GM21390 (cell line): Measurements from ENCODE around the gene ENPP3.

Source experiments
- ATAC-seq: cut with Tn5 transposase; IDR thresholded peaks from one replicate; pipeline ENCODE4 v1.9.1; 2021; ENCODE audit not compliant: unreplicated experiment

ENPP3 gene

DNA sequence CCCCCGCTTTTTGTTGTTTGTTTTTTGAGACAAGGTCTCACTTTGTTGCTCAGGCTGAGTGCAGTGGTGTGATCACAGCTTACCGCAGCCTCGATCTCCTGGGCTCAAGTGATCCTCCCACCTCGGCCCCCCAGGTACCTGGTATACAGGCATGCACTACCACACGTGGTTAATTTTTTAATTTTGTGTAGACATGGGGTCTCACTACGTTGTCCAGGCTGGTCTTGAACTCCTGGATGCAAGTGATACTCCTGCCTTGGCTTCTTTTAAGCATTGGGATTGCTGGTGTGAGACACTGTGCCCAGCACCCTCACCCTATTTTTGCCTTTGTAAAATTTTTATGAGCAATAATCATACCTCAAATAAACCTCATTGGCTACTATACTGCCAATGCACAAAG, 5.5 kb downstream of the ENPP3 start:
- no peak for ATAC-seq

GRCh38 chr6:131642987-131643611, 6.0 kb downstream of the ENPP3 start:
- ATAC-seq = no peak

- no peak for ATAC-seq
These were observed 6.9 kb downstream of the ENPP3 start for GRCh38 chr6:131643855-131644460.

DNA sequence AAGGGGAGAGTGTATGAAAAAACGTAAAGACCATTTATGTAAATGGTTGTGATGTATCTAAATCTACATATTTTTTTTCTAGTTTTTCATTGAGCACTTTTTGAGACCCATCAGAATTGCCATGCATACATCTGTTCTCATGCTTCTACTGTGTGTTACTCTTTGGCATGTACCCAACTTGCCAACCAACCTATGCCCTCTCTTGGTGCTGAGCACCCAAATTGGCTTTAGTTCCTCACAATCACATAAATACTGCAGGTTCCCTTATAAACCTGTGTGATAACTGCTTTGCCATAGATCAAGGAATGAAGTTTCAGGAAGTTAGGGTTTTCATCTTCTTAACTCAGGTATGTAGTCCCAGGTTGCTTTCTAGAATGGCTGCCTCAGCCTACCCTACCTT, 7.8 kb downstream of the ENPP3 start:
- no peak for ATAC-seq

- ATAC-seq = no peak
These were observed 8.7 kb downstream of the ENPP3 start for GRCh38 chr6:131645846-131646245.

GRCh38 chr6:131646249-131646670, 9.2 kb downstream of the ENPP3 start:
- ATAC-seq = no peak

DNA sequence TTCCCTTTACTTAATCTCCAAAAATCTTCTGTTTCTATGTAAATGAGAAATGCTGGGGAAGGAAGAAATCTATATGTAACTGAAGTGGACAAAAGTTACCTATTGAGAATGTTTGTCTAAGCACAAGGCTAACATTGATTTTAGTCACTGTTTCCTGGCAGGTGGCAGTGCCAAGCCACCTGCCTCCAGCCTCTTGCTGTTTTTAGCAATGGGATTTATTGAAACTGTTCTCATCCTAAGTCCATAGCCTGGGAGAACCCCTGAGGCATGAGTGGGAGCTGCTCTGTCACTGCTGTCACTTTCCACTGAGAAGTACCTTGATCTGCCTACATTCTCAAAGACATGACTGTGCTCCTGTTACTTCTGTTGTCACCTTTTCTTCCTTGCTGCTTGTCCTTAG, 14.7 kb downstream of the ENPP3 start:
- no peak for ATAC-seq

DNA sequence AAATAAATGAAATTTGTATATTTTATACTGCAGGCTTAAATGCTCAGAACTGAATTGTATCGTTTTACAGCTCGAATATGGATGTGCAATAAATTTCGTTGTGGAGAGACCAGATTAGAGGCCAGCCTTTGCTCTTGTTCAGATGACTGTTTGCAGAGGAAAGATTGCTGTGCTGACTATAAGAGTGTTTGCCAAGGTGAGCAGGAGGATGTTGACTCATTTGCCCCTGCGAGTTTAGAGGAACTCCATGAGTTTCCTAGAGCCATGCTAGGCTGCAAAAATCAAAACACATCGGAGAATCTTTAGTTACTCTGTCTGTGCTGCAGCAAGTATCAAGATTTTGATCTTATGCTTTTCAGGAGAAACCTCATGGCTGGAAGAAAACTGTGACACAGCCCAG, 15.4 kb downstream of the ENPP3 start:
- no peak for ATAC-seq

DNA sequence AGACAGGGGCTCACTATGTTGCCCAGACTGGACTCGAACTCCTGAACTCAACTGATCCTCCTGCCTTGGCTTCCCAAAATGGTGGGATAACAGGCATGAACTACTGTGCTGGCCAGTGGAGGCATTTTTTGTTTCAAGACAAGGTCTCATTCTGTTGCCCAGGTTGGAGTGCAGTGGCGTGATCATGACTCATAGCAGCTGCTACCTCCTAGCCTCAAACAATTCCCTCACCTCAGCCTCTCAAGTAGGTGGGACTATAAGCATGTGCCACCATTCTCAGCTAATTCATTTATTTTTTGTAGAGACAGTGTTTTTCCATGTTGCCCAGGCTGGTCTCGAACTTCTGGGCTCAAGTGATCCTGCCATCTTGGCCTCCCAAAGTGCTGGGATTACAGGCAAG, 17.2 kb downstream of the ENPP3 start:
- no peak for ATAC-seq

- ATAC-seq = no peak
These were observed 18.3 kb downstream of the ENPP3 start for GRCh38 chr6:131655387-131655786.

GRCh38 chr6:131655951-131656350, 18.8 kb downstream of the ENPP3 start:
- no peak for ATAC-seq

DNA sequence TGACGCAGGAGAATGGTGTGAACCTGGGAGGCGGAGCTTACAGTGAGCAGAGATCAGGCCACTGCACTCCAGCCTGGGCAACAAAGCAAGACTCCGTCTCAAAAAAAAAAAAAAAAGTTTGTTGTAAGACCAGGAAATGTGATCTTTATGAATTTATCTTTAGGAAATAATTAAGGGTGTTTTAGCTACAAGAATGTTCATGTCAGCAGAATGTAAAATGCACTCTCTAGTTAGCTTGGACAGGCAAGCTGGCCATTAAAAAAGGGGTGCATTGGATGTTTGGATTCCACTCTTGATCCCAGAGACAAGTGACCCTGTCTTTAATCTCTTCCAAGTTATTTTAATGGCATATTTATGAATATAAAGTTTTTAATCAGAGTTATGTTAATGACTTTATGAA, 19.6 kb downstream of the ENPP3 start:
- ATAC-seq = no peak

DNA sequence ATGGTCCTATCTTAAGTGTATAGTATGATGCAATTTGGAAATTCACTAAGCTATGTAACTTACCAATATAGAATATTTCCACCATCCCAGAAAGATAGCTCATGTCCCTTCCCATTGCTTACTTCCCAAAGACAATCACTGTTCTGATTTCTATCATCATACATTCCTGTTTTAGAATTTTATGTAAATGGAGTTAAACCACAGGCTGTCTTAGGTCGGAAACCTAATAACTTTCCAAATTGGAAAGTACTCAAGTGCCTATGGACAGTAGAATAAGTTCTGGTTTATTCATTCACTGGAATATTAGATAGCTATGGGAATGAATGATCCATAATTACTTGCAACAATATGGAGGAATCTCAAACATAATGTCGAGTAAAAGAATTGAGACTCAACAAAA, 20.1 kb downstream of the ENPP3 start:
- ATAC-seq = no peak

DNA sequence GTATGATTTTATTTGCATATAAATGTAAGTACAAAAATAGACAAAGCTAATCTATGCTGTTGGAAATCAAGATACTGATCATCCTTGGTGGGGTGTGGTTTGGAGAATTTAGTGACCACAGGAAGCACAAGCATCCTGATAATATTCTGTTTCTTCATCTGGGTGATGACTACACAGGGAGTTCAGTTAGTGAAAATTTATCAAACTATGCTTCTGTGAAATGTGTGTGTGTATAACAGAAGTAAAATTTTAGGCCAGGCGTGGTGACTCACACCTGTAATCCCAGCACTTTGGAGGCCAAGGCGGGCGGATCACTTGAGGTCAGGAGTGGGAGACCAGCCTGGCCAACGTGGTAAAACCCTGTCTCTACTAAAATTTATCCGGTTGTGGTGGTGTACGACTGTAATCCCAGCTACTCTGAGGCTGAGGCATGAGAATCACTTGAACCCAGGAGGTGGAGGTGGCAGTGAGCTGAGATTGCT, 20.6 kb downstream of the ENPP3 start:
- no peak for ATAC-seq

- ATAC-seq = no peak
These were observed 21.2 kb downstream of the ENPP3 start for GRCh38 chr6:131658287-131658686.

DNA sequence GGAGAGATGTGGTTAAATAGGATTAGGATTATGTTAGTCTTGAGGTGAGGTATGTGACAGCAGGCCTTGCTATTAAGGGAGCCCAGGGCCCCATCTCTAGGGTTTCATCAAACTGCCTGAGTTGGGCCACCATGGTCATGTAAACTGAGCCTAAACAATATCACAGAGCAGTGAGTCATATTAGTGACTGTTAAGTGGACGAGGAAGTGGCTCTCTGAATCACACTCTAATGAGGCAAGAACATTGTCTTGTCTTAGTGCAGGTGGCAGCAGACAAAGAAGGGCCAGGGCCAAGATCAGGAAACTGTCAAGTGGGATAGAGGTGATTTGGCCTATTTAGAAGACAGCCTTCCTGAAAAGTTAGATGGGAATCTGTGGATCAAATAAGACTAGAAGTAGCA, 23.1 kb downstream of the ENPP3 start:
- ATAC-seq = no peak

GRCh38 chr6:131663578-131664165, 26.6 kb downstream of the ENPP3 start:
- ATAC-seq = no peak

GRCh38 chr6:131669891-131670290, 32.8 kb downstream of the ENPP3 start:
- ATAC-seq = no peak

- no peak for ATAC-seq
These were observed 36.1 kb downstream of the ENPP3 start for GRCh38 chr6:131673184-131673583.

DNA sequence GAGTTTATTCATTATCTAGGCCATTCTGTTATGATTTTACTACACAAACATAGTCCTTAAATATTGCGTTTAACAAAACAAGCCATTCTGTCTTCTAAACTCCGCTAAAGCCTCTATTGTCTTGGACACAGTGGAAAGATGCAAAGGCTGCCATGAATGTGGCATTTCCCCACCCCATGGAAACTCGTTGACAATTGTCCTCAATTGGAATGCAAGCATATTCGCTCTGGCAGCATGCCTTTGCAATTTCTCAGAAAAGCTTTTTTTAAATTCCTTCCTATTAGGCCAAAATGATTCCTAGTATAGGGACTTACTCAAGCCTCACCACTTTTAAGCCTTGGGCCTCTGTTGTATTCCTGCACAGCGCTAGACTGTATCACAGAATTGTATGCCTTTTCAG, 41.3 kb downstream of the ENPP3 start:
- no peak for ATAC-seq

- ATAC-seq = no peak
These were observed 43.8 kb downstream of the ENPP3 start for GRCh38 chr6:131680868-131681267.

GRCh38 chr6:131681585-131681984, 44.5 kb downstream of the ENPP3 start:
- ATAC-seq = no peak

- ATAC-seq = no peak
These were observed 45.3 kb downstream of the ENPP3 start for GRCh38 chr6:131682442-131682841.
